Fibroblast of pulmonary artery (primary cell): ENCODE results near the gene CLEC11A.

Experiments used
- DNase-seq: peaks from one replicate; pipeline ENCODE4 v3.0.0-alpha.2; 2010; ENCODE audit warnings: low read depth
- H3K4me3 ChIP-seq: replicated peaks from 2 replicates; pipeline ENCODE4 v1.5.1; 2011; ENCODE audit warnings: low read depth, mild to moderate bottlenecking, control low read depth, low read length, moderate library complexity
- TF ChIP-seq, protein P1 (sequence below): IDR thresholded peaks from 2 replicates; pipeline ENCODE4 v1.5.1; 2011; ENCODE audit warnings: mild to moderate bottlenecking, control low read depth, low read length, inconsistent platforms; ENCODE audit errors: missing control alignments

CLEC11A gene

DNA sequence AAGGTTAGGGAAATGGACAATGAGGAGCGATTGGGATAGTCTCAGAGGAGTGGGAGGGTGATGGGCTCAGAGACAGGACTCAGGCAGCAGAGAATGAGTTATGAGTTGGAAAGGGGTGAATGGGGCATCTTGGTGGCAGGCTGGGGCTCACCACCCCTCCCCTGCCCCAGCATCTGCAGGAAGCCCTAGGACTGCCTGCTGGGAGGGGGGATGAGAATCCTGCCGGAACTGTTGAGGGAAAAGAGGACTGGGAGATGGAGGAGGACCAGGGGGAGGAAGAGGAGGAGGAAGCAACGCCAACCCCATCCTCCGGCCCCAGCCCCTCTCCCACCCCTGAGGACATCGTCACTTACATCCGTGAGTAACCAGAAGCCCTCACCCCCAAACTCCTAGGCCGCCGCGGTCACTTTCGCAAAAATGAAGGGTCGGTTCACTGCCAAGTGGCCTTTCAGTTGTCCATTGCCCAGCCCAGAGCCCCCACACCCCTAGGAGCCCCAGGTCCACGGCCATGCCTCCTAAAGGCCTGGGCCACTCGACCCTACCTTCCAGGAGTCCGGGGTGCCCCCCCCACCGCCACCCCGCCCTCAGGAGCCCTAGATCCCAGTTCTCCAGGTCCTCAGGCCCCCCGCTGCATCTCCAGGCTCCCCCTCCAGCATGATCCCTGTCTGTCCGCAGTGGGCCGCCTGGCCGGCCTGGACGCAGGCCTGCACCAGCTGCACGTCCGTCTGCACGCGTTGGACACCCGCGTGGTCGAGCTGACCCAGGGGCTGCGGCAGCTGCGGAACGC, 764 bp downstream of the CLEC11A start:
- TF ChIP-seq, protein P1, sequence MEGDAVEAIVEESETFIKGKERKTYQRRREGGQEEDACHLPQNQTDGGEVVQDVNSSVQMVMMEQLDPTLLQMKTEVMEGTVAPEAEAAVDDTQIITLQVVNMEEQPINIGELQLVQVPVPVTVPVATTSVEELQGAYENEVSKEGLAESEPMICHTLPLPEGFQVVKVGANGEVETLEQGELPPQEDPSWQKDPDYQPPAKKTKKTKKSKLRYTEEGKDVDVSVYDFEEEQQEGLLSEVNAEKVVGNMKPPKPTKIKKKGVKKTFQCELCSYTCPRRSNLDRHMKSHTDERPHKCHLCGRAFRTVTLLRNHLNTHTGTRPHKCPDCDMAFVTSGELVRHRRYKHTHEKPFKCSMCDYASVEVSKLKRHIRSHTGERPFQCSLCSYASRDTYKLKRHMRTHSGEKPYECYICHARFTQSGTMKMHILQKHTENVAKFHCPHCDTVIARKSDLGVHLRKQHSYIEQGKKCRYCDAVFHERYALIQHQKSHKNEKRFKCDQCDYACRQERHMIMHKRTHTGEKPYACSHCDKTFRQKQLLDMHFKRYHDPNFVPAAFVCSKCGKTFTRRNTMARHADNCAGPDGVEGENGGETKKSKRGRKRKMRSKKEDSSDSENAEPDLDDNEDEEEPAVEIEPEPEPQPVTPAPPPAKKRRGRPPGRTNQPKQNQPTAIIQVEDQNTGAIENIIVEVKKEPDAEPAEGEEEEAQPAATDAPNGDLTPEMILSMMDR = no peak
- no peak for DNase-seq
- H3K4me3 ChIP-seq = peak overlapping the region; percentile 55

DNA sequence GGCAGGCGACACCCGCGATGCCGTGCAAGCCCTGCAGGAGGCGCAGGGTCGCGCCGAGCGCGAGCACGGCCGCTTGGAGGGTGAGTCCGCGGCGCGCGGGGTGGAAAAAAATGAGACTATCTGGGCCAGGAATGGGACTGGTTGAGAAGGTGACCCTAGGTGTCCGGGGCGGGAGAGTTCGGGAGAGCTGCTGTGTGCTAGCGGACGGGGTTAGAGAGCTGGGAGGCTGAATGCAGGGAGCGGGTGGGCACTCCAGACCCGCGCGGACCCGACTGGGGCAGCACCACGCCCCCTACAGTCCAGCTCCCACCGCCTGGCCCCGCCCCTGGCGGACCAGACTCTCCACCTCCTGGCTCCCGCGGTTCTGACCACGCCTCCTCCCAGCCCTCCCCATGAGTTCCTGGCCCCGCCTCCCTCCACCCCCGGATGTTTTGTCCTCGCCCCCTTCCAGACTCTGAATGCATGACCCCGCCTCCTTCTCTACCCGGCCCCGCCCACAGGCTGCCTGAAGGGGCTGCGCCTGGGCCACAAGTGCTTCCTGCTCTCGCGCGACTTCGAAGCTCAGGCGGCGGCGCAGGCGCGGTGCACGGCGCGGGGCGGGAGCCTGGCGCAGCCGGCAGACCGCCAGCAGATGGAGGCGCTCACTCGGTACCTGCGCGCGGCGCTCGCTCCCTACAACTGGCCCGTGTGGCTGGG, 1.5 kb downstream of the CLEC11A start:
- peak overlapping the region; percentile 72 for H3K4me3 ChIP-seq

DNA sequence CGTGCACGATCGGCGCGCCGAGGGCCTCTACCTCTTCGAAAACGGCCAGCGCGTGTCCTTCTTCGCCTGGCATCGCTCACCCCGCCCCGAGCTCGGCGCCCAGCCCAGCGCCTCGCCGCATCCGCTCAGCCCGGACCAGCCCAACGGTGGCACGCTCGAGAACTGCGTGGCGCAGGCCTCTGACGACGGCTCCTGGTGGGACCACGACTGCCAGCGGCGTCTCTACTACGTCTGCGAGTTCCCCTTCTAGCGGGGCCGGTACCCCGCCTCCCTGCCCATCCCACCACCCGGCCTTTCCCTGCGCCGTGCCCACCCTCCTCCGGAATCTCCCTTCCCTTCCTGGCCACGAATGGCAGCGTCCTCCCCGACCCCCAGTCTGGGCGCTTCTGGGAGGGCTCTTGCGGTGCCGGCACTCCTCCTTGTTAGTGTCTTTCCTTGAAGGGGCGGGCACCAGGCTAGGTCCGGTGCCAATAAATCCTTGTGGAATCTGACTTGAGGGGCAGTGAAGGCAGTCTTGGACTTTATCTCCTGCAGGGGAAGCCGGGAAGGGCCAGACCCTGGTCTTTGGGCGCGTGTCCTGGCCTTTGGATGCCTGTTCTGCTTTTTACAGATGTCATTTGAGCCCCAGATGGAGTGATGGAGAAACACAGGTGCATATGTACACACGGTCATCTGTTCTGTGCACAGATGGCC, 2.2 kb downstream of the CLEC11A start:
- no peak for DNase-seq
- peak overlapping the region; percentile 72 for H3K4me3 ChIP-seq
- TF ChIP-seq, protein P1 = no peak

More for the DNA sequence above, 1.5 kb downstream of the CLEC11A start:
- peak; percentile 100 for DNase-seq
- TF ChIP-seq, protein P1 = peak; percentile 45

DNA sequence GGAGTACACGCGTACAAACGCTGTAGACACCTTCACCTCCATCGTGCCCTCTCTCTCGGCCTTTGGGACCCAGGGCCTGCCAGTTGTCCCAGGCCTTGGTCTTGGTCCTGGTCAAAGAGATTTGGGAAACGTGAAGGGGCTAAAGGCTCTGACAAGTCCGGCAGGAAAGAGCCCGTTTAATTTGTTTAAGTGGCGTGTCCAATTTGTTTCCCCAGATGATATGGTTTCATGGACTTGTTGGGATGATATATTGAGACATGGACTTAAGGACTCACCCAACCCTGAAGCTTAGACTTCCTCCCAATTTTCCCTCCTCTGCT, 2.7 kb downstream of the CLEC11A start:
- peak overlapping the region; percentile 72 for H3K4me3 ChIP-seq
- TF ChIP-seq, protein P1 = no peak
- DNase-seq = no peak

DNA sequence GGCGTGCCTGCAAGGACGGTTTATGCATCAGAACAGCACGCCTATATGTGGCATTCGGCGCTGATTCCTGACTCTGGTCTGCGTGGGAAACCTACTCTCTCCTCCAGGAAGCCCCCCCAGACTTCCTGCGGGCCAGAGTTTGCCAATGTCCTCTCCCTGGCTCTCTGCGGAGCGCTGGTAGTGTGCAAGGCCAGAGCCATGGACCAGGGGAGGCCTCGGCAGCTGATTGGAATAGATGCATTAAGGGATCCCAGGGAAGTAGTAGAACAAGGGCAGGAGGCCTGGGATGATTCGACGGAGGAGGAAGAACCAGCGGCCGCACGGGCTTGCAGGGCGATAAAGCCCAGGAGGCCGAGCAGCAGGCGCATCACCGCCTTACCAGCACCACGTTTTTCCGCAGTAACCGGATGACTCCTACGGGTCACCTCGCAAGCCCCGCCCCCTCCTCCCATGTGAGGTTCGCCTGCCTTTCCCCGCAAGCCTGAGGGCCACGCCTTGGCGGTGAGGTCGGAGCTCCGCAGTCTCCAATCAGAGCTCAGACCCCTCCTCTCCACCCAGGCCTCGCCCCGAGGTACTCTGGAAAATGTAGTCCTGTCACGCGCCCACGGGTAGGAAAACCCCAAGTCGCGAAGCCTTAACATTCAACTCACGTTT, 5.0 kb downstream of the CLEC11A start:
- TF ChIP-seq, protein P1 = no peak
- peak; percentile 87 for DNase-seq
- H3K4me3 ChIP-seq = peak overlapping the region; percentile 12

DNA sequence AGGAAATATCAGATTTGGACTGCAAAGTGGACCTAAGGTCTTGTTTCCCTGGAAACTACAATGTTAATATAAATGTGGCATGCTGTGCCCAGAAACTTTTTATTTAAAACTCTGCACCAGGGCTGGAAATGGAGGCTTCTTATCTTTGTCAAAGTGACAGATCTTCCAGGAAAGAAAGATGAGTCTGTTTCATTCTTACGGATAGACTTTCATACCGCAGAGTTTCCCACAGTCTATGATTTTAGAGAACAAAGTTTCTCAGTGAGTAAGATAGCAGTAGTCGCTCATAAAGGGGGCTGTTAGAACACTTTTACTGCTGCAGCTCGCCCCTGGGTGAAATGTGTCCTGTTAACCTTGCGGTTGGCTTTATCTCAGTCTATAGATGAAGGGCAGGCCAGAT, 6.7 kb downstream of the CLEC11A start:
- no peak for DNase-seq
- H3K4me3 ChIP-seq = no peak overlapping the region
- TF ChIP-seq, protein P1 = no peak
